Mesothelial cell of epicardium (in vitro differentiated cells): ENCODE data around the gene CDH4. TPM values are rescaled to one million over a fixed set of nuclear protein-coding genes. Genes with fewer than 3 reads are reported as not detected.

Experiments
- DNase-seq, 2 experiments: peaks; one replicate each; pipeline ENCODE4 v3.0.0; 2021; ENCODE audit warnings: low spot score in 2 of 2; ENCODE audit not compliant: unreplicated experiment in 2 of 2
- H3K27ac Mint-ChIP-seq: 2 replicates; pipeline ENCODE4 v1.8.0; 2021; ENCODE audit warnings: mixed read lengths
- H3K27me3 Mint-ChIP-seq: 2 replicates; pipeline ENCODE4 v1.8.0; 2021; ENCODE audit warnings: low read depth, mixed read lengths
- H3K36me3 Mint-ChIP-seq: 2 replicates; pipeline ENCODE4 v1.8.0; 2021; ENCODE audit warnings: mixed read lengths
- H3K4me1 Mint-ChIP-seq: 2 replicates; pipeline ENCODE4 v1.8.0; 2021; ENCODE audit warnings: mixed read lengths
- H3K4me3 Mint-ChIP-seq: 2 replicates; pipeline ENCODE4 v1.8.0; 2021; ENCODE audit warnings: mild to moderate bottlenecking, moderate library complexity, mixed read lengths
- H3K9me3 Mint-ChIP-seq: 2 replicates; pipeline ENCODE4 v1.8.0; 2021; ENCODE audit warnings: mixed read lengths
- CTCF ChIP-seq: fragments of 200-600 bp; sonication (generic); IDR thresholded peaks from one replicate; pipeline ENCODE4 v1.5.0; 2021; ENCODE audit warnings: antibody characterized with exemption; ENCODE audit not compliant: unreplicated experiment
- total RNA-seq: library from RNA; stranded (reverse); gene quantifications from 3 replicates; pipeline ENCODE4 v1.2.1, GENCODE V29; 2021

Gene CDH4
- total RNA-seq, 1 donor from 2014 or later = 1.1 TPM

- no peak for TF ChIP-seq CTCF
- H3K4me1 Mint-ChIP-seq = no peaks in the 10 kb centered on the region
- H3K36me3 Mint-ChIP-seq = no peaks in the 10 kb centered on the region
- no peak overlapping the region for H3K4me3 Mint-ChIP-seq
- H3K27me3 Mint-ChIP-seq = peaks cover 33% of the 10 kb centered on the region
- no peak overlapping the region for H3K27ac Mint-ChIP-seq
- no peaks in the 10 kb centered on the region for H3K9me3 Mint-ChIP-seq
- no peak for DNase-seq
Observed at GRCh38 chr20:61879303-61879620, 627.2 kb downstream of the CDH4 start.

GRCh38 chr20:61879694-61880093 lies 627.6 kb downstream of the CDH4 start:
- Mint-ChIP-seq H3K4me1 (no peaks in the 10 kb centered on the region), H3K27ac (no peak overlapping the region), H3K9me3 (no peaks in the 10 kb centered on the region)

GRCh38 chr20:61880706-61881105 lies 628.6 kb downstream of the CDH4 start:
- H3K4me1 Mint-ChIP-seq = no peaks in the 10 kb centered on the region
- no peak for DNase-seq
- no peaks in the 10 kb centered on the region for H3K9me3 Mint-ChIP-seq
- peaks cover 37% of the 10 kb centered on the region for H3K27me3 Mint-ChIP-seq
- no peak overlapping the region for H3K27ac Mint-ChIP-seq
- H3K36me3 Mint-ChIP-seq = no peaks in the 10 kb centered on the region
- no peak for TF ChIP-seq CTCF
- H3K4me3 Mint-ChIP-seq = no peak overlapping the region

More at GRCh38 chr20:61879694-61880093, 627.6 kb downstream of the CDH4 start:
- peaks cover 33% of the 10 kb centered on the region for H3K27me3 Mint-ChIP-seq
- no peak for DNase-seq
- no peak overlapping the region for H3K4me3 Mint-ChIP-seq
- no peak for TF ChIP-seq CTCF
- H3K36me3 Mint-ChIP-seq = no peaks in the 10 kb centered on the region

DNA sequence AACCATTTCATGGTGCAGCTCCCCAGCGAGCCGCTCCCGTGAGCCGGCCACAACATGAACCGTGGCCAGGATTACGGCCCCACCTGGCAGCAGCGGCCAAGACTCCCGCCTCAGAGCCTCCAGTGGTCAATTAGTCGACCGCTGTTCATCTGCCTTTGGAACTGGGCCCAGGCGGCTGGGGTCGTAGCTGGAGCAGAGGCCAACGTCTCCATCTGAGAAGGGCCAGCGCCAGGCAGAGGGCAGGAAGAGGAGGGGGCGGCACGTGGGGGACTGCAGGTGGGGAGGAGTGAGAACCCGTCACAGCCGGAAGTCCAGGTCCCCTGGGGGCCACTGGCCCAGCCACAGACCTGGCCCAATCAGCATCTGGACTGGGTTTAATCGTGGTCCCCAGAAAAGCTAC lies 629.4 kb downstream of the CDH4 start:
- no peak overlapping the region for H3K4me3 Mint-ChIP-seq
- no peak for TF ChIP-seq CTCF
- no peaks in the 10 kb centered on the region for H3K4me1 Mint-ChIP-seq
- no peak for DNase-seq
- no peak overlapping the region for H3K27ac Mint-ChIP-seq
- no peaks in the 10 kb centered on the region for H3K9me3 Mint-ChIP-seq
- H3K36me3 Mint-ChIP-seq = no peaks in the 10 kb centered on the region
- H3K27me3 Mint-ChIP-seq = peaks cover 37% of the 10 kb centered on the region

GRCh38 chr20:61881861-61882260 lies 629.8 kb downstream of the CDH4 start:
- Mint-ChIP-seq H3K4me3 (no peak overlapping the region), H3K4me1 (no peaks in the 10 kb centered on the region), H3K27me3 (peaks cover 35% of the 10 kb centered on the region), H3K27ac (no peak overlapping the region), H3K36me3 (no peaks in the 10 kb centered on the region), H3K9me3 (no peaks in the 10 kb centered on the region)
- TF ChIP-seq CTCF = no peak
- DNase-seq = no peak
